Lower leg skin (tissue), 3 donors: Measurements from ENCODE around the gene WBP2NL.

Experiments
- CTCF ChIP-seq, 3 donors: fragments of 450-650 bp; IDR thresholded peaks; one replicate each; pipeline ENCODE4 v1.5.1; 2016; ENCODE audit warnings: antibody characterized with exemption in 3 of 3, mild to moderate bottlenecking in 3 of 3, moderate library complexity in 2 of 3
- POLR2A ChIP-seq, 2 donors: fragments of 450-650 bp; IDR thresholded peaks; one replicate each; pipeline ENCODE4 v1.6.1; 2016 to 2017; ENCODE audit warnings: antibody characterized with exemption in 2 of 2, mild to moderate bottlenecking in 1 of 2, moderate library complexity in 1 of 2

- TF ChIP-seq POLR2A (IDR thresholded peaks at IDR 0.05) (no peak), CTCF (IDR thresholded peaks at IDR 0.05) (no peak)
Measured at GRCh38 chr22:41971431-41971830, 27.2 kb upstream of the WBP2NL start.
